Measurements from ENCODE around the gene ELAVL2.

ELAVL2 gene

GRCh38 chr9:23659346-23660006, 166.6 kb downstream of the ELAVL2 start:
- no peak for DNase-seq (ENCODE audit: low read depth)

- no peak for DNase-seq (ENCODE audit: low read depth)
Measured at GRCh38 chr9:23658376-23659258, 167.4 kb downstream of the ELAVL2 start.

- no peak for DNase-seq (ENCODE audit: low read depth)
Measured at GRCh38 chr9:23651051-23651450, 175.0 kb downstream of the ELAVL2 start.

- no peak for DNase-seq (ENCODE audit: low read depth)
Measured at GRCh38 chr9:23648651-23649050, 177.4 kb downstream of the ELAVL2 start.

GRCh38 chr9:23644896-23645295, 181.1 kb downstream of the ELAVL2 start:
- DNase-seq (ENCODE audit: low read depth), result no peak

DNA sequence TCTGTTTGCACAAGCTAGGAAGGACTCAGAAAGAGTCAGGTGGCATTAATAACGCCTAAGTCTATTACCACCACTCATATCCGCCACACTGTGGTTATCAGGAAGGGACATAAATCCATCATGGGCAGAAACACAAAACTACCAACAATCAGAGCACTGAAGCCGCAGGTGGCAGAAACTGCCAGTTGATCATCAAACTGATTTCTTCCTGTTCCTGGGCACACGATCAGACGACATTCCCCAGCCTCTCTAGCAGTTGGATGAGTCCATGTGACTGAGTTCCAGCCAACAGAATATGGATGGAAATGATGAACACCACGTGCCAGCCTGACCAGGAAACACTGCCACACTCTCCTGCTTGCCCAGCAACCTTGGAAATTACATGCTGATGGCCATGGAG, 181.7 kb downstream of the ELAVL2 start:
- no peak for DNase-seq (ENCODE audit: low read depth)

GRCh38 chr9:23643656-23644258, 182.3 kb downstream of the ELAVL2 start:
- DNase-seq (ENCODE audit: low read depth), result no peak
